HL-60 (cell line): Measurements from ENCODE around the gene AK5.

Source experiments
- DNase-seq, 2 experiments: peaks; one replicate each; pipeline ENCODE4 v3.0.0-alpha.2; 2010 to 2020; ENCODE audit warnings: low read depth in 1 of 2, low spot score in 1 of 2
- H3K27ac ChIP-seq: fragments of 250-450 bp; sonication (Bioruptor Pico); replicated peaks from 2 replicates; pipeline ENCODE4 v1.5.1; 2020; ENCODE audit warnings: mild to moderate bottlenecking, moderate library complexity
- H3K27me3 ChIP-seq: fragments of 250-450 bp; sonication (Bioruptor Pico); 2 replicates; pipeline ENCODE4 v1.5.1; 2021; ENCODE audit warnings: mild to moderate bottlenecking, moderate library complexity; ENCODE audit not compliant: insufficient read depth, poor library complexity, severe bottlenecking
- H3K4me3 ChIP-seq: replicated peaks from 2 replicates; pipeline ENCODE4 v1.5.1; 2011; ENCODE audit warnings: mild to moderate bottlenecking, control low read depth, low read length; ENCODE audit not compliant: insufficient read depth
- CTCF ChIP-seq: IDR thresholded peaks from one replicate; pipeline ENCODE4 v1.5.1; 2011; ENCODE audit warnings: low read length, control low read depth, inconsistent platforms; ENCODE audit not compliant: insufficient read depth
- GABPA ChIP-seq: IDR thresholded peaks from 2 replicates; pipeline ENCODE4 v1.6.1; 2012; ENCODE audit warnings: low read depth
- POLR2AphosphoS5 ChIP-seq: IDR thresholded peaks from 2 replicates; pipeline ENCODE4 v1.6.1; 2012; ENCODE audit warnings: low read depth
- REST ChIP-seq: IDR thresholded peaks from 2 replicates; pipeline ENCODE4 v1.6.1; 2012; ENCODE audit warnings: low read depth; ENCODE audit not compliant: insufficient replicate concordance
- SPI1 ChIP-seq: IDR thresholded peaks from 2 replicates; pipeline ENCODE4 v1.6.1; 2012; ENCODE audit warnings: low read depth, mild to moderate bottlenecking, borderline replicate concordance

AK5 gene

GRCh38 chr1:77313491-77313890, 31.7 kb downstream of the AK5 start:
- no peak for TF ChIP-seq SPI1
- peak; percentile 45 for TF ChIP-seq REST
- no peak for TF ChIP-seq GABPA
- peak; percentile 33 for TF ChIP-seq CTCF
- TF ChIP-seq POLR2AphosphoS5, result no peak
- peak; percentile 14 to 37 for DNase-seq
- Histone ChIP-seq H3K4me3 (no peak overlapping the region), H3K27me3 (no peaks in the 10 kb centered on the region), H3K27ac (no peak overlapping the region)

GRCh38 chr1:77316006-77316405, 34.2 kb downstream of the AK5 start:
- DNase-seq, result no peak
- no peaks in the 10 kb centered on the region for H3K27me3 ChIP-seq
- TF ChIP-seq GABPA (no peak), REST (no peak), POLR2AphosphoS5 (no peak), SPI1 (no peak), CTCF (no peak)
- no peak overlapping the region for H3K4me3 ChIP-seq
- no peak overlapping the region for H3K27ac ChIP-seq

- DNase-seq, result no peak
- no peaks in the 10 kb centered on the region for H3K27me3 ChIP-seq
These were observed 35.1 kb downstream of the AK5 start for GRCh38 chr1:77316966-77317365.

More at GRCh38 chr1:77316966-77317365, 35.1 kb downstream of the AK5 start:
- no peak overlapping the region for H3K27ac ChIP-seq
- TF ChIP-seq REST (no peak), GABPA (no peak), POLR2AphosphoS5 (no peak), CTCF (no peak), SPI1 (no peak)
- H3K4me3 ChIP-seq, result no peak overlapping the region
